Pericardium fibroblast (primary cell): ENCODE results near the gene RFX3. TPM values are rescaled to one million over a fixed set of nuclear protein-coding genes. Genes with fewer than 3 reads are reported as not detected.

ENCODE experiments used
- total RNA-seq: library from RNA; depleted of rRNA; stranded (reverse); fragments of >200 nt; gene quantifications from 2 replicates; pipeline ENCODE4 v1.2.3, GENCODE V29; 2015

Gene RFX3
- total RNA-seq: 0.51 and 0.58 TPM in 2 replicates

DNA sequence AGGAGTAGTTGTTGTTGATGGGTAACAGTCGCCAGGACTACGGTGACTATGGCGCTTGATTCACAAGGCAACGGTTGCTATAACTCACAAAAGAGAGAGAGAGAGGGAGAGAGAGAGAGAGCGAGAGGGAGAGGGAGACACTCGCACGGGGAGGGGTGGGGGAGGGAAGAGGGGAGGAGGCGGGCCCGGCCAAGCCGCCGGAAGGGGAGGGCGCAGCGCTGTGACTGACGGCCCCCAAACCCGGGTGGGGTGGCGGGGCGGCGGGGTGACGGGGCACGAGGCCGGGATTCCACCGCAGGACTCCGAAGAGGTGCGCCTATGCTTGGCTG is at the start of gene RFX3:
Gene RFX3, minus strand, starts transcription at position 166 of the 329 bp plus-strand sequence. CDS start 130,413 bp downstream, outside the sequence.

